HG03135 (cell line): ENCODE results near the gene ZMYND8.

Source experiments
- ATAC-seq: cut with Tn5 transposase; IDR thresholded peaks from one replicate; pipeline ENCODE4 v1.9.1; 2021; ENCODE audit warnings: mild to moderate bottlenecking, moderate library complexity; ENCODE audit not compliant: unreplicated experiment

ZMYND8 gene

DNA sequence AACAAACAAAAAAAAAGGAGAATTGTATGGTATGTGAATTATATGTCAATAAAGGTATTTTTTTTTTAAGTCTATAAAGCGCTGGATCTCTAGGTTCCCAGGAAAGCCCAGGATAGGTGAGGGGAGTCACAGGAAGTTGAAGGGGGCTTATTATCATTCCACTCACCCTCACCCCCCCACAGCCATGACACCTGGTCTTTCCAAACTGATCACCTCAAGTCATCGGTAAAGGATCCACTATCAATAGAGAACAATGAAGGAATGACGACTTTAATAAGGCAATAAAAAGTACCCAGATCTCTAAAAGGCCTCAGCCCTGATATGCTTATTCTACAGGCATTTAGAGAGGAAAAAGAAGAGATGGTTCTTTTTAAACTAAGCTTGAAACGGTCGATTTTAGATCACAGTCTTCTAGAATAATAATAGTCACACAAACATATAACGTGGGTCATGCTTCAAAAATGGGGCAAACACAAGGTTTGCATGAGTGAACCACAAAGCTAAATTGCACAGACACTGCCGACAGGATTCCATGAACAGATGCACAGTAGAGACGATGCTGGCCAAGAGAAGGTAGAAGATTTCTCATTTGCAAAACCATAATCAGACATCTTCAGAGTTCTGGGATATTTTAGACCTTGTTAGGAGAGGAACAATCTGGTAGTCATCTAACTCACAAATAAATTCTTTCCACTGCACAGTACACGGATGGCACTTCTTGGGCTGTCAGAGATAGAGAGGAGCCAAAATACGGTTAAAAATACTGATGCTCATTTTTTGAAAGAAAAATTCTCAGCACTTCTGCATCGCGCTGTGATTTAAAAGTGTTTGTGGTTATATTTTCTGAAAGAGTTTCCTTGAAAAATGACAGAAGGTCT, 21.0 kb downstream of the ZMYND8 start:
- no peak for ATAC-seq

DNA sequence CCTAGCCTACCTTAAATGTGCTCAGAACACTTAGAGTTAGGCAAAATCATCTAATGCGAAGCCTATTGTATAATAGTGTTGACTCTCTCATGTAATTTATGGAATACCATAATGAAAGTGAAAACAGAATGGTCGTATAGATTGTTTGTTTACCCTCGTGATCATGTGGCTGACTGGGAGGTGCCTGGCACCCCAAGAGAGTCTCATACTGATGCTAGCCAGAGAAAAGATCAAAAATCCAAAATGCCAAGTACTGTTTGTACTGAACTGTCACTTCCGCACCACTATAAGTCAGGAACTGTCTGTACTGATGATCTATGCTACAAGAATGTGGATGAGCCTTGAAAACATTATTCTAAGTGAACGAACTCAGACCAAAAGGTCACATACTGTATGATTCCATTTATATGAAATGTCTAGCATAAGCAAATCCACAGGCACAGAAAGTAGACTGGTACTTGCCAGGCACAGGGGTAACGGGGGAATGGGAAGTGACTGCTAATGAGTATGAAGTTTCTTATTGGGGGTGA, 22.4 kb downstream of the ZMYND8 start:
- no peak for ATAC-seq

- no peak for ATAC-seq
Observed at GRCh38 chr20:47332381-47333206, 23.9 kb downstream of the ZMYND8 start.

DNA sequence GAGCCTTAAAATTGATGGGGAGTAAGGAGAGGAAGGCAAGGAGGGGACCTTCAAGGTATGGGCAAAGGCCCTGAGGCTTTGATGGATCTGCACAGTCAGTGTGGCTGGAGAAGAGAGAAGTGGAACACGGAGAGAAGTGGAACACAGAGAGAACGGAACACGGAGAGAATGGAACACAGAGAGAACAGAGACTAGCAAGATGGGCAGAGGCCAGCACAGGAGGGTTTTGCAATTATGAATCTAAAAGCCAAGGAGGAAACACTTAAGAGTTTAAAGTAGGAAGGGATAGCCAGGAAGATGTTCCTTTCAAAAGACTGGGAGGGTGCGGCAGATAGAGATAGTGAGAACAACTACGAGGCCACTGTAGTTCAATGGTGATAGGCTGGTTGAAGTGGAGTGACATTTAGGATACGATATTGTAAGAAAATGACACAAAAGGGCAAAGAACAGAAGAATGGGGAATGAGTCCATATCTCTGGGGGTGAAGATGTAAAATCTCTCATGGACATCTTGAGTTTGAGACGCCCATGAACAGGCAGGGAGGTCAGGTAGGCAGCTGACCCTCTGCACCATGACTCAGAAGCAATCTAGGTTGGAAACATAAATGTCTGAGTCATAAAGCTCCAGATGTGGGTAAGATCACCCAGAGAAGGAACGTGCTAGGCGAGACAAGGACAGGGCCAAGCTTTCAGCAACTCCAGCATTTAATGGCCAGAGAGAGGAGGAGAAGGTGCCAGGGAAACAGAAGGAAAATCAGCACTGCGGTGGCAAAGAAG, 25.4 kb downstream of the ZMYND8 start:
- ATAC-seq, result no peak

GRCh38 chr20:47330071-47330470, 26.4 kb downstream of the ZMYND8 start:
- ATAC-seq, result no peak

DNA sequence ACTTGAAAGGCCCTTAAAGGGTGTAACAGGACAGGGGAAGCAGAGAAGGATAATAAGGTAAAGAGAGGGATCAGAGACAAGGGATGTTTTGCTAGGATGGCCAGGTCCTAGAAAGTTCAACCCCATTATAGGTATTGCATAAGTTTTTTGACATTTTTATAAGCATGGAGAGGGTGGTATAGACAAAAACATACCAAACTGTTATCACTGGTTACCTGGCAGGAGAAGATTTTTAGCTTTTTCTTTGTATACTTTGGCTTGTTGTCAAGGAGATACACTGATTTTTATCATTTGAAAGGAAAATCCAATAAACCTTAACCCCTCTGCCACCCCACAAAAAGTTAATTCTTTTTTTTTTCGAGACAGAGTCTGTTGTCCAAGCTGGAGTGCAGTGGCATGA, 28.4 kb downstream of the ZMYND8 start:
- no peak for ATAC-seq

- ATAC-seq, result no peak
Observed at GRCh38 chr20:47327711-47328110, 28.8 kb downstream of the ZMYND8 start.

DNA sequence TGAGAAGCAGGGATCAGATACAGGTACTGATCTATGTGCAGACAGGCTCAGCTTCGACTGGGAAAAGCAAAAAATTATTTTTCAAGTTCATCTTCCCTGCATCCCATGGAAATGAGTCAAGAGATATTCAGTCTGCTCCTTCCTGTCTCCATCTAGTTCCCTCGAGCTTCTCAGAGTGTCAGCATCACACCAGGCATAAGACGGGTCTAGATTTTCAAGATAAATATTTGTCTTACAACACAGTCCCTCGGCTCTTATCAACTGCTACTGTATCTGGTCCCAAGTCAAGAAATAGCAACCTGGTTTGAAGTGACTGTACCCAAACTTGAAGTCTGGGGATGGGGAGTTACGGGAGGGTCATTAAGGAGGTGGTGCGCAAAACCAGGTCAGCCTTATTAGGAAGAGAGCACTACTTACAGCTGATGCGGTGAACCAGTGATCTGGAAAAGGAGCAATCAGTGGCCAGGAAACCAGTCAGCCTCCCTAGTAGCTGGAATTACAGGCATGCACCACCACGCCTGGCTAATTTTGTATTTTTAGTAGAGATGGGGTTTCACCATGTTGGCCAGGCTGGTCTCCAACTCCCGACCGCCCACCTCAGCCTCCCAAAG, 29.7 kb downstream of the ZMYND8 start:
- ATAC-seq, result no peak

- no peak for ATAC-seq
Observed at GRCh38 chr20:47325242-47325641, 31.3 kb downstream of the ZMYND8 start.

- no peak for ATAC-seq
Observed at GRCh38 chr20:47320990-47321805, 35.3 kb downstream of the ZMYND8 start.

GRCh38 chr20:47319517-47320252, 36.8 kb downstream of the ZMYND8 start:
- ATAC-seq, result no peak

DNA sequence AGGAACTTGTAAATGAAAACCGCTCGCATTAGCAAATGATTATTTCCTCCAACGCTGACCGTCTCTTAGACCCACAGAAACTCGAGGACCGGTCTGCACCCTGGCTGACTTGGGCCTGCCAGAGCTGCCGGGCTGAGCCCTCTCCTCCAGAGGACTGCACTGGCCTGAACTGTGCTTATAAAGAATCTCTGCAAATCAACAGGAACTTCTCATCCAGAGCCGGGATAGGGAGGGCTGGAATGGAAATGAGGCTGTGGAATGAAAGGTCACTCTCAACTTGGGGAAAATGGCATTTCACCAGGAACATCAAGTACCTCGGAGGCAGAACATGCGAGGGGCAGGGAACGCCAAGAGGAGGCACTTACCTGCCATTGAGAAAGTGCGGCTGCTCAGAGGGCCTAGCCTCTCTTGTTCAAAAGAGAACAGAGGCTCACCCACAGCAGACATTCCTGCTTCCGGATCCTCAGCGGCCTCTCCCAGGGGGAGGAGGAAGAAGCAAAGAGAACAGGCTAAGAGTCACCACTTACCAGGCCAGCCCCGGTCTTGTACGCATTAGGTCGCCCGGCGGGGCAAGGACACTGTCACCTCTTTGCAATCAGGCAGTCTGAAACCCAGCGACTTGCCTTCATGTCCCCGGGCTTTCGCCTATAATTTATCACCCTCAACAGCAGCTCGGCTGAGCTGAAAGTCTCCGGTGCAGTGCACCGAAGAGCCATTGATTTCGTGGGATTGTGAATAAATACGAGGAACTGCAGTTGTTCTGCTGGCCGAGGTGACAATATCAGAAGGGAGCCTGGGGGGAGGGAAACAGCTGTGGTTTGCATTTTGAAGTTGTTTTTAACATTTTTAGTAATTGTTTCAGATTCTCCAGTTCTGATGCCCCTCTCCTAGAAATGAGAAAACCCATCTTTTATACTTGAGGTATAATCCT, 37.6 kb downstream of the ZMYND8 start:
- no peak for ATAC-seq

DNA sequence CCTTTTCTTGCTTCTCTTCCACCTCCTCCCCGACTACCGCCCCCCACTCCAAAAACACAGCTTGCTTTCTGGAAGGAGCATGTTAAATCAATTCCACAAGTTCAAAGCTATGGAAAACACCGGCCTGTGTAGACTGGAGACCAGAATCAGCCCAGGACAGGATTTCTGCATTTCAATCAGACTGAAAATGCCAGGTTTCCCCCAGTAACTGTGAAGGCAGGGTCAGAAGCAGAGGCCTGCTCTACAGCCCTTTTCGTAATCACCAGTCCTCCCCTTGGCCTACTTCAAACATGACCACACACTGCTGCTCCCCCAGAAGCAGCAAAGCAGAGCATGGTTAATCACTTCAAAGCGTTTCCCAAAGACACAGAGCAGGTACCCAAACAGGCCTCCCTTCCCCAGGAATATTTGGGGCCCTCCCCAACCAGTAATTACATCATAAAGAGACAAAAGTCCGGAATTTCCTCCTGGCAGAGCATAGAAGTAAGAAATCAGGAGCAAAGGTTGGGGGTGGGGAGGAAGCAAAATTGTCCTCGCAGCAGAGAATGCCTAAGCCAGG, 38.4 kb downstream of the ZMYND8 start:
- no peak for ATAC-seq

- no peak for ATAC-seq
Observed at GRCh38 chr20:47317127-47317895, 39.2 kb downstream of the ZMYND8 start.

DNA sequence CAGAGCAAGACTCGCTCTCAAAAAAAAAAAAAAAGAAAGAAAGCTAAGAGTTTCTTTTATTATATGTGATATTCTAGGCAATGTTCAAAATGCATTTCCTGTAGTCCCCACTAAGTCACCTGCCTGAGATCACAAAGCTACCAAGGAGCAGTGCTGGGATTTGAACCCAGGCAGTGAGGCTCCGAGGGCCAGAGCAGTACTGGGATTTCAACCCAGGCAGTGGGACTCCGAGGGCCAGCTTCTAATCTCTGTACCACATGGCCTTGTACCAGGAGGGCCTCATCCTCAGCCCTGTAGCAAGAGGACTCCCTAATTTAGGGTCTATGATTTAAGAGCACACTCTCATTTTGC, 39.7 kb downstream of the ZMYND8 start:
- ATAC-seq, result no peak

- no peak for ATAC-seq
Observed at GRCh38 chr20:47315339-47316056, 41.0 kb downstream of the ZMYND8 start.
